ENCODE measurements around the gene MEIKIN.

DNA sequence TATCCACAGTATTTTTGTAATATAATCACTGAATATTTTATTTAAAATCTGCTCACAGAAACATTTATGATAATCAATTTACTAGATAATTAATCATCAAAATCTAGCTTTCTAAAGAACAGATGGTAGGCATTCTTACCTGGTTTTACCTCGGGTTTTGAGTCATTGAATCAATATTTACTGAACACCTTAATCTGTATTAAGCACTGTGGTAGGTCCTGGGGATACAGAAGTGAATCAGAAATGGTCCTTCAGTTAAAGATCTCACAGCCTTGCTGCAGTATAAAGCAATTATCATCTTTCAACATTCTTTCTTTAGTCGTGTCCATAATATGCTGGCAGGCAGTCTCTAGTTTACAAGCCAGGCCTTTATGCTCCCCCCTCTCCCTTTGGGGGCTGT is 2.0 kb upstream of the MEIKIN start:
- TF ChIP-seq ZNF274 (IDR thresholded peaks at IDR 0.05; ENCODE audit: low read depth, low read length) = no peak
- no peak for TF ChIP-seq SUZ12 (IDR thresholded peaks at IDR 0.05; ENCODE audit: extremely low read depth, insufficient read depth, insufficient read length)

Measured in NT2/D1 (cell line).